ENCODE measurements around the gene LRMDA.

- no peak for TF ChIP-seq CTCF (conservative IDR thresholded peaks at IDR 0.05; ENCODE audit: low read depth, low read length)
- TF ChIP-seq EZH2 (IDR thresholded peaks at IDR 0.05; ENCODE audit: low read length, unreplicated experiment), result no peak
- no peak for TF ChIP-seq EZH2phosphoT487 (IDR thresholded peaks at IDR 0.05; ENCODE audit: borderline replicate concordance, low read length)
Measured at GRCh38 chr10:76024460-76025123, 593.2 kb downstream of the LRMDA start.
